Measurements from ENCODE around the gene FBXO47. TPM values are rescaled to one million over a fixed set of nuclear protein-coding genes. Genes with fewer than 3 reads are reported as not detected.
A peak's percentile ranks its signal among the peaks of the same experiment; 100 is the strongest.

FBXO47 gene
- total and polyA plus RNA-seq, 2 of the 4 experiments (the other 2 are of a cell fraction), result under 0.01 TPM; not detected in 1

GRCh38 chr17:38970804-38971203 is 3.6 kb upstream of the FBXO47 start:
- Histone ChIP-seq H2BK5ac (ENCODE audit: low read depth, low read length, poor library complexity, severe bottlenecking) (no peak overlapping the region), H3K4me2 (ENCODE audit: low read depth, low read length) (no peak overlapping the region), H2BK120ac (ENCODE audit: low read depth, low read length) (no peak overlapping the region), H3K4me3 (ENCODE audit: insufficient read depth, low read depth, low read length) (no peak overlapping the region), H4K91ac (ENCODE audit: insufficient read depth, low read depth, low read length) (no peak overlapping the region), H2BK20ac (ENCODE audit: low read depth, low read length) (peak overlapping the region; percentile 20; the same call in 1 of the 2 replicates), H3K9me3 (ENCODE audit: control insufficient read depth, insufficient read depth, low read length) (no peaks in the 10 kb centered on the region), H4K8ac (ENCODE audit: low read depth in 2 of 2, low read length in 2 of 2) (no peak overlapping the region), H4K20me1 (ENCODE audit: insufficient read depth, low read length) (no peaks in the 10 kb centered on the region), H2AFZ (replicated peaks; ENCODE audit: low read length, poor library complexity) (no peak overlapping the region), H2AK5ac (ENCODE audit: low read depth, low read length) (0 out of 2 replicates have a peak overlapping the region, but pooled peaks have one; percentile 0), H3K4me1 (ENCODE audit: control insufficient read depth, insufficient read depth, low read length) (no peaks in the 10 kb centered on the region; the same call in 1 of the 2 replicates), H3K9me1 (ENCODE audit: insufficient read depth, low read length) (peaks cover 6% of the 10 kb centered on the region; the same call in 1 of the 2 replicates), H2BK15ac (ENCODE audit: low read depth, low read length) (0 out of 3 replicates have a peak overlapping the region, but pooled peaks have one; percentile 17), H3K27ac (ENCODE audit: insufficient read depth, low read length) (no peak overlapping the region), H3K4ac (ENCODE audit: low read depth, low read length) (no peak overlapping the region), H4K5ac (ENCODE audit: low read depth, low read length) (no peak overlapping the region), H3K9ac (ENCODE audit: low read depth, low read length) (no peak overlapping the region), H3K18ac (ENCODE audit: low read depth, low read length) (no peak overlapping the region), H3K23ac (ENCODE audit: low read depth, low read length) (no peak overlapping the region), H3K79me1 (ENCODE audit: low read depth in 1 of 2, low read length in 2 of 2) (no peaks in the 10 kb centered on the region), H3K27me3 (ENCODE audit: control insufficient read depth, insufficient read depth, low read length) (no peaks in the 10 kb centered on the region), H3K36me3 (ENCODE audit: control insufficient read depth, insufficient read depth, low read length) (no peaks in the 10 kb centered on the region), H3K56ac (ENCODE audit: extremely low read depth, insufficient read depth, low read length) (no peak overlapping the region), H3K14ac (replicated peaks; ENCODE audit: low read depth, low read length) (no peak overlapping the region), H2AK9ac (replicated peaks; ENCODE audit: low read depth, low read length, poor library complexity) (no peak overlapping the region)
- intact Hi-C loops (cut with micrococcal nuclease), result no loop called here
- BruUV-seq (replicated peaks), result no TSS peak
- dilution Hi-C loops (cut with HindIII; ENCODE audit: low sequenced_read_pairs, unreplicated experiment), result no loop called here
- WGBS, 2 experiments (ENCODE audit: extremely low coverage in 2 of 2, insufficient read length in 1 of 2), result no CpG with 5 or more reads among the region's 5 CpGs
- no peak for DNase-seq
- ATAC-seq (ENCODE audit: low read depth), result no peak
- in situ Hi-C loops (cut with MboI; ENCODE audit: low sequenced_read_pairs), result no loop called here
- ChIA-PET CTCF (no interaction called here), POLR2A (ENCODE audit: unreplicated experiment) (no interaction called here)
- no peak for TF ChIP-seq BHLHE40 (IDR thresholded peaks at IDR 0.05; ENCODE audit: low read depth, low read length)
- no peak for TF ChIP-seq CHD1 (IDR thresholded peaks at IDR 0.05; ENCODE audit: low read depth, low read length)
- no peak for TF ChIP-seq SMC3 (IDR thresholded peaks at IDR 0.05; ENCODE audit: low read depth, low read length)
- no peak for TF ChIP-seq FOS (IDR thresholded peaks at IDR 0.05; ENCODE audit: low read depth, low read length)
- no peak for TF ChIP-seq RCOR1 (IDR thresholded peaks at IDR 0.05; ENCODE audit: insufficient replicate concordance, low read length)
- no peak for TF ChIP-seq MAFK (IDR thresholded peaks at IDR 0.05; ENCODE audit: low read depth, low read length)
